K562 (cell line): ENCODE data around the gene RBM17. TPM values are rescaled to one million over a fixed set of nuclear protein-coding genes. Genes with fewer than 3 reads are reported as not detected.

ENCODE experiments used
- GTF2E2 ChIP-seq: fragments of 200-800 bp; sonication (Bioruptor generic); IDR thresholded peaks from 2 replicates; pipeline ENCODE4 v1.6.1; 2016; ENCODE audit warnings: missing genetic modification characterization, missing compliant biosample characterization
- ZNF445 ChIP-seq: fragments of 250-450 bp; sonication (Bioruptor Pico); IDR thresholded peaks from 2 replicates; pipeline ENCODE4 v1.4.0; 2020; ENCODE audit warnings: low read depth, mild to moderate bottlenecking, moderate library complexity
- ZNF780A ChIP-seq: fragments of 250-450 bp; sonication (Bioruptor Pico); IDR thresholded peaks from 2 replicates; pipeline ENCODE4 v1.5.0; 2021; ENCODE audit warnings: mild to moderate bottlenecking
- polyA plus RNA-seq, 8 experiments: library from polyadenylated mRNA; depleted of rRNA in 4 of 8; stranded (reverse) in 5 of 8; unstranded in 3 of 8; fragments of >200 nt; fragmentation: Nextera tagmentation in 2 of 8; fragmentation: Illumina TruSeq in 1 of 8; extraction: Ambion mirVana in 2 of 8; extraction: Trizol in 1 of 8; gene quantifications; 2 replicates each; pipeline versions ENCODE4 v1.2.1 to v1.2.3, GENCODE V29; 2011 to 2014; ENCODE audit warnings: inconsistent platforms in 1 of 8, missing spikeins in 1 of 8
- total RNA-seq, 7 experiments: library from RNA; depleted of rRNA in 6 of 7; stranded (reverse); fragments of >200 nt in 6 of 7; fragmentation: Illumina TruSeq in 2 of 7; extraction: Trizol in 2 of 7; gene quantifications; 2 replicates each; pipeline versions ENCODE4 v1.2.1 to v1.2.3, GENCODE V29; 2011 to 2021; ENCODE audit warnings: low replicate concordance in 1 of 7
- TF ChIP-seq, protein P1 (sequence below): fragments of 450-650 bp; IDR thresholded peaks from 2 replicates; pipeline ENCODE4 v1.6.1; 2016; ENCODE audit warnings: mild to moderate bottlenecking, moderate library complexity
- TF ChIP-seq, protein P2 (sequence below): fragments of 200-800 bp; sonication (Bioruptor generic); IDR thresholded peaks from 2 replicates; pipeline ENCODE4 v1.6.1; 2016; ENCODE audit warnings: missing genetic modification characterization, missing compliant biosample characterization
- TF ChIP-seq, protein P3 (sequence below): IDR thresholded peaks from 2 replicates; pipeline ENCODE4 v1.6.1; 2011; ENCODE audit not compliant: insufficient read length; ENCODE audit errors: extremely low read depth

The RBM17 gene
- total and polyA plus RNA-seq, 9 of the 15 experiments (the other 6 are each of a cell fraction or from before 2014, with no cell fraction given), result 23.6 to 217 (median 124) TPM

DNA sequence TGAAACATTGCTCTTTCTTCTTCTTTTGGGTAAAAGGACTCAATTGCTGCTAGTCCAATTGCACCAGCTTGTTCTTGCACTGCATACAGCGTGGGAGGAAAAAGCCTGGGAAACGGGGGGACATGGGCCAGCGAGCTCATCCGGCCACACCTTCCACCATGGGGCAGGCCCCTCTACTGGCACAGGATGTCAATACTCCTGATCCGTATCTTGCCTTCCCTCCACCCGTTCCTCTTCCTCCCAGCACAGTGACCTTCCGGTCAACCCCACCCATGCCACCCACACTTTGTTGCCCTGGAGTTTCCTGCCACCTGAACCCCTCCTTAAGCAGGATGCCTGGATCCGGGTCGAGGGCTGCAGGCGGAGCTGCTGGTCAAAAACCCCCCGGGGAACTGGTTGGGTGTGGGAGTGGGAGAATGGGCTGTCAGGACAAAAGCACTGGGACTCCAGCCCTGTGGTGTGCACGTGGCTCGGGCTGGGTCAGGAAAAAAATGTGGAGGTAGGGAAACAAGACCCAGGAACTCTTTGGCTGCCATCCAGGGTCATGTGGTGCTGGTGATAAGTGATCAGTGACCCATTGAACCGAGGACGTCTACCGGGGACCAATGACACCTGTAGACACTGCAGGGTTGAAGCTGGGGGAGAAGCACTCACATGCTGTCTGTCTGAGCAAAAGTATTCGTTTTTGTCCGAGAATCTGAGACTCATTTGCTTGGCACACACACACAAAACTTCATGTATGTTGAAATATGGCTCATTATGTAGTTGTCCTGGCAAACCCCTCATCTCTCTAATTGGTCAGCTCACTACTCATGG lies 34.8 kb upstream of the RBM17 start (continued):
- TF ChIP-seq, protein P1, sequence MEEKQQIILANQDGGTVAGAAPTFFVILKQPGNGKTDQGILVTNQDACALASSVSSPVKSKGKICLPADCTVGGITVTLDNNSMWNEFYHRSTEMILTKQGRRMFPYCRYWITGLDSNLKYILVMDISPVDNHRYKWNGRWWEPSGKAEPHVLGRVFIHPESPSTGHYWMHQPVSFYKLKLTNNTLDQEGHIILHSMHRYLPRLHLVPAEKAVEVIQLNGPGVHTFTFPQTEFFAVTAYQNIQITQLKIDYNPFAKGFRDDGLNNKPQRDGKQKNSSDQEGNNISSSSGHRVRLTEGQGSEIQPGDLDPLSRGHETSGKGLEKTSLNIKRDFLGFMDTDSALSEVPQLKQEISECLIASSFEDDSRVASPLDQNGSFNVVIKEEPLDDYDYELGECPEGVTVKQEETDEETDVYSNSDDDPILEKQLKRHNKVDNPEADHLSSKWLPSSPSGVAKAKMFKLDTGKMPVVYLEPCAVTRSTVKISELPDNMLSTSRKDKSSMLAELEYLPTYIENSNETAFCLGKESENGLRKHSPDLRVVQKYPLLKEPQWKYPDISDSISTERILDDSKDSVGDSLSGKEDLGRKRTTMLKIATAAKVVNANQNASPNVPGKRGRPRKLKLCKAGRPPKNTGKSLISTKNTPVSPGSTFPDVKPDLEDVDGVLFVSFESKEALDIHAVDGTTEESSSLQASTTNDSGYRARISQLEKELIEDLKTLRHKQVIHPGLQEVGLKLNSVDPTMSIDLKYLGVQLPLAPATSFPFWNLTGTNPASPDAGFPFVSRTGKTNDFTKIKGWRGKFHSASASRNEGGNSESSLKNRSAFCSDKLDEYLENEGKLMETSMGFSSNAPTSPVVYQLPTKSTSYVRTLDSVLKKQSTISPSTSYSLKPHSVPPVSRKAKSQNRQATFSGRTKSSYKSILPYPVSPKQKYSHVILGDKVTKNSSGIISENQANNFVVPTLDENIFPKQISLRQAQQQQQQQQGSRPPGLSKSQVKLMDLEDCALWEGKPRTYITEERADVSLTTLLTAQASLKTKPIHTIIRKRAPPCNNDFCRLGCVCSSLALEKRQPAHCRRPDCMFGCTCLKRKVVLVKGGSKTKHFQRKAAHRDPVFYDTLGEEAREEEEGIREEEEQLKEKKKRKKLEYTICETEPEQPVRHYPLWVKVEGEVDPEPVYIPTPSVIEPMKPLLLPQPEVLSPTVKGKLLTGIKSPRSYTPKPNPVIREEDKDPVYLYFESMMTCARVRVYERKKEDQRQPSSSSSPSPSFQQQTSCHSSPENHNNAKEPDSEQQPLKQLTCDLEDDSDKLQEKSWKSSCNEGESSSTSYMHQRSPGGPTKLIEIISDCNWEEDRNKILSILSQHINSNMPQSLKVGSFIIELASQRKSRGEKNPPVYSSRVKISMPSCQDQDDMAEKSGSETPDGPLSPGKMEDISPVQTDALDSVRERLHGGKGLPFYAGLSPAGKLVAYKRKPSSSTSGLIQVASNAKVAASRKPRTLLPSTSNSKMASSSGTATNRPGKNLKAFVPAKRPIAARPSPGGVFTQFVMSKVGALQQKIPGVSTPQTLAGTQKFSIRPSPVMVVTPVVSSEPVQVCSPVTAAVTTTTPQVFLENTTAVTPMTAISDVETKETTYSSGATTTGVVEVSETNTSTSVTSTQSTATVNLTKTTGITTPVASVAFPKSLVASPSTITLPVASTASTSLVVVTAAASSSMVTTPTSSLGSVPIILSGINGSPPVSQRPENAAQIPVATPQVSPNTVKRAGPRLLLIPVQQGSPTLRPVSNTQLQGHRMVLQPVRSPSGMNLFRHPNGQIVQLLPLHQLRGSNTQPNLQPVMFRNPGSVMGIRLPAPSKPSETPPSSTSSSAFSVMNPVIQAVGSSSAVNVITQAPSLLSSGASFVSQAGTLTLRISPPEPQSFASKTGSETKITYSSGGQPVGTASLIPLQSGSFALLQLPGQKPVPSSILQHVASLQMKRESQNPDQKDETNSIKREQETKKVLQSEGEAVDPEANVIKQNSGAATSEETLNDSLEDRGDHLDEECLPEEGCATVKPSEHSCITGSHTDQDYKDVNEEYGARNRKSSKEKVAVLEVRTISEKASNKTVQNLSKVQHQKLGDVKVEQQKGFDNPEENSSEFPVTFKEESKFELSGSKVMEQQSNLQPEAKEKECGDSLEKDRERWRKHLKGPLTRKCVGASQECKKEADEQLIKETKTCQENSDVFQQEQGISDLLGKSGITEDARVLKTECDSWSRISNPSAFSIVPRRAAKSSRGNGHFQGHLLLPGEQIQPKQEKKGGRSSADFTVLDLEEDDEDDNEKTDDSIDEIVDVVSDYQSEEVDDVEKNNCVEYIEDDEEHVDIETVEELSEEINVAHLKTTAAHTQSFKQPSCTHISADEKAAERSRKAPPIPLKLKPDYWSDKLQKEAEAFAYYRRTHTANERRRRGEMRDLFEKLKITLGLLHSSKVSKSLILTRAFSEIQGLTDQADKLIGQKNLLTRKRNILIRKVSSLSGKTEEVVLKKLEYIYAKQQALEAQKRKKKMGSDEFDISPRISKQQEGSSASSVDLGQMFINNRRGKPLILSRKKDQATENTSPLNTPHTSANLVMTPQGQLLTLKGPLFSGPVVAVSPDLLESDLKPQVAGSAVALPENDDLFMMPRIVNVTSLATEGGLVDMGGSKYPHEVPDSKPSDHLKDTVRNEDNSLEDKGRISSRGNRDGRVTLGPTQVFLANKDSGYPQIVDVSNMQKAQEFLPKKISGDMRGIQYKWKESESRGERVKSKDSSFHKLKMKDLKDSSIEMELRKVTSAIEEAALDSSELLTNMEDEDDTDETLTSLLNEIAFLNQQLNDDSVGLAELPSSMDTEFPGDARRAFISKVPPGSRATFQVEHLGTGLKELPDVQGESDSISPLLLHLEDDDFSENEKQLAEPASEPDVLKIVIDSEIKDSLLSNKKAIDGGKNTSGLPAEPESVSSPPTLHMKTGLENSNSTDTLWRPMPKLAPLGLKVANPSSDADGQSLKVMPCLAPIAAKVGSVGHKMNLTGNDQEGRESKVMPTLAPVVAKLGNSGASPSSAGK, result peak; percentile 91
- TF ChIP-seq ZNF445 (CRISPR knock-in tag), result no peak
- TF ChIP-seq, protein P2, sequence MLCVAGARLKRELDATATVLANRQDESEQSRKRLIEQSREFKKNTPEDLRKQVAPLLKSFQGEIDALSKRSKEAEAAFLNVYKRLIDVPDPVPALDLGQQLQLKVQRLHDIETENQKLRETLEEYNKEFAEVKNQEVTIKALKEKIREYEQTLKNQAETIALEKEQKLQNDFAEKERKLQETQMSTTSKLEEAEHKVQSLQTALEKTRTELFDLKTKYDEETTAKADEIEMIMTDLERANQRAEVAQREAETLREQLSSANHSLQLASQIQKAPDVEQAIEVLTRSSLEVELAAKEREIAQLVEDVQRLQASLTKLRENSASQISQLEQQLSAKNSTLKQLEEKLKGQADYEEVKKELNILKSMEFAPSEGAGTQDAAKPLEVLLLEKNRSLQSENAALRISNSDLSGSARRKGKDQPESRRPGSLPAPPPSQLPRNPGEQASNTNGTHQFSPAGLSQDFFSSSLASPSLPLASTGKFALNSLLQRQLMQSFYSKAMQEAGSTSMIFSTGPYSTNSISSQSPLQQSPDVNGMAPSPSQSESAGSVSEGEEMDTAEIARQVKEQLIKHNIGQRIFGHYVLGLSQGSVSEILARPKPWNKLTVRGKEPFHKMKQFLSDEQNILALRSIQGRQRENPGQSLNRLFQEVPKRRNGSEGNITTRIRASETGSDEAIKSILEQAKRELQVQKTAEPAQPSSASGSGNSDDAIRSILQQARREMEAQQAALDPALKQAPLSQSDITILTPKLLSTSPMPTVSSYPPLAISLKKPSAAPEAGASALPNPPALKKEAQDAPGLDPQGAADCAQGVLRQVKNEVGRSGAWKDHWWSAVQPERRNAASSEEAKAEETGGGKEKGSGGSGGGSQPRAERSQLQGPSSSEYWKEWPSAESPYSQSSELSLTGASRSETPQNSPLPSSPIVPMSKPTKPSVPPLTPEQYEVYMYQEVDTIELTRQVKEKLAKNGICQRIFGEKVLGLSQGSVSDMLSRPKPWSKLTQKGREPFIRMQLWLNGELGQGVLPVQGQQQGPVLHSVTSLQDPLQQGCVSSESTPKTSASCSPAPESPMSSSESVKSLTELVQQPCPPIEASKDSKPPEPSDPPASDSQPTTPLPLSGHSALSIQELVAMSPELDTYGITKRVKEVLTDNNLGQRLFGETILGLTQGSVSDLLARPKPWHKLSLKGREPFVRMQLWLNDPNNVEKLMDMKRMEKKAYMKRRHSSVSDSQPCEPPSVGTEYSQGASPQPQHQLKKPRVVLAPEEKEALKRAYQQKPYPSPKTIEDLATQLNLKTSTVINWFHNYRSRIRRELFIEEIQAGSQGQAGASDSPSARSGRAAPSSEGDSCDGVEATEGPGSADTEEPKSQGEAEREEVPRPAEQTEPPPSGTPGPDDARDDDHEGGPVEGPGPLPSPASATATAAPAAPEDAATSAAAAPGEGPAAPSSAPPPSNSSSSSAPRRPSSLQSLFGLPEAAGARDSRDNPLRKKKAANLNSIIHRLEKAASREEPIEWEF, result no peak
- TF ChIP-seq ZNF780A (CRISPR knock-in tag), result no peak
- TF ChIP-seq, protein P3, sequence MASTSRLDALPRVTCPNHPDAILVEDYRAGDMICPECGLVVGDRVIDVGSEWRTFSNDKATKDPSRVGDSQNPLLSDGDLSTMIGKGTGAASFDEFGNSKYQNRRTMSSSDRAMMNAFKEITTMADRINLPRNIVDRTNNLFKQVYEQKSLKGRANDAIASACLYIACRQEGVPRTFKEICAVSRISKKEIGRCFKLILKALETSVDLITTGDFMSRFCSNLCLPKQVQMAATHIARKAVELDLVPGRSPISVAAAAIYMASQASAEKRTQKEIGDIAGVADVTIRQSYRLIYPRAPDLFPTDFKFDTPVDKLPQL, result no peak
- no peak for TF ChIP-seq GTF2E2 (tag)
